Activated CD8-positive, alpha-beta memory T cell treated with anti-CD3 and anti-CD28 coated beads, Interleukin-2, amount 50 U/mL, for 4 hours (primary cell): ENCODE data around the gene ACOX1.

Experiments used
- DNase-seq: peaks from one replicate; pipeline ENCODE4 v3.0.0-alpha.2; 2020

The ACOX1 gene

DNA sequence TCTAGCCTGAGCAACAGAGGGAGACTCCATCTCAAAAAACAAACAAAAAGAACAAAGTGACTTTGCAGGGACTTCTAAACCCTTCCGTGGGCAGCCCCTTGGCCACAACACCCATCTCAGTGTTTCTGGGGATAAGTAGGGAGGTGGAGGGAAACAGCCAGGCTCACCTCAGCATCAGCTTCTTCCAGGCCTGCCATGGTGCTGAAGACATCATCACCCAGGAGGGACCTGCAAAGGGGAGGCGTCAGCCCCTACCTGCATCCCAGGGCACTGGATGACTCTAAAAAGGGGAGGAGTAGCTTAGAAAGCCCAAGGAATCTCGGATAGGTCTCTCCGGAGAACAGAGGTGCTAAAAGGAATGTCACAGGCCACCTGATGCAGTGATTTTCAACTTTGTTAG is 47.9 kb downstream of the ACOX1 start:
- DNase-seq: no peak

- DNase-seq: no peak
Observed at GRCh38 chr17:75927286-75927922, 51.6 kb downstream of the ACOX1 start.

DNA sequence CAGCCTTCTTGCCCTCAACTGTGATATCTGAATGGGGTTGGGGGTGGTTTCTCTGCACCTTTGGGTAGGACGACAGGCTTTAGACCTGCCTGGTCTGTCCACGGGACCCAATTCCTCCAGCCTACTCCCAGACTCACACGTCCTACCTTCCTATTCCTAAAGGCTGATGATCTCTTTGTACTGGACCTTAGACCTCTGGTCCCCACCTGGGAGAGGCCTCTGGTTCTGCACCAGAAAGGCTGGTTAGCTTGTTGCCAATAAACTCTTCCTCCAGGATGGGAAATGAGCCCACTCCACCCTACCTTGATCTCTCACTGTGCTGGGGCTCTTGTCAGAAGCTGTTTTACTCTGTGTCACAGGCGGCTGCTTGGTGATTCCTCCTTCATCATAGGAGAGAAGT is 52.5 kb downstream of the ACOX1 start:
- DNase-seq: no peak

DNA sequence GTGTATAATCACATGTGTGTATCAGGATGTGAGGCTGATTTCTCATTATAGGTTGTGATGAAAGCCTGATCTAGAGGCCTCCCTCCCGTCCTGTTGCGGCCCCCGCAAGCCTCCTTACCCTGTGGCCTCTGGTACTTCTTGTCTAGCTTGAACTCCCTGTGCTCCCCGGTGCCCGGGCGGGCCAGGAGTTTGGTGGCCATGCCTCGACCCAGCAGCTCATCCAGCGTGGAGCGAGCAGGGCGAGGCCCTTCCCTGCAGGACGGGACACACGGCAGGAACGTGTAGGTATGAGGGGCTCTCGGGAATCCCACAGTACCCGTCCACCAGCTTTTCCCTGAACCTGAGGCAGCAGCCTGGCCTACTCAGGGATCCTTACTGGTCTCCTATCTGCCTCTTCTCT is 53.1 kb downstream of the ACOX1 start:
- no peak for DNase-seq

DNA sequence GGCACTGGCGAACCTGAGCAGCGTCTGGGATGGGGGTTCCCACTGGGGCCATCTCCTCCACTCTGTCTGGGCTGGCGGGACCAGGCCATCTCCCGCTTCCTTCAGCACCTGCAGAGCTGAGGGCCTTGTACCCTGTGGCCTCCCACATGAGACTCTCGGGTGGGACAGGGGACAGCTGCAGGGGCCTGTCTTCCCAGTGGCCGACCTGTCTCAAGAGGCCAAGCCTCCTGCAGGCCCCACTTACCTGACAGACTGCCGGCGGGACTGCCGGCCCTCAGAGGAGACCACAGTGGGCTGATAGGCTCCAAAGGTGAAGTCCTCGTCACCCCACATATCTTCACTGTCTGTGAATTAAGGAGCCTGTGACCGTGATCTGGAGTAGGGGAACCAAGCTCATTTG is 53.9 kb downstream of the ACOX1 start:
- no peak for DNase-seq

GRCh38 chr17:75922963-75923874 is 55.7 kb downstream of the ACOX1 start:
- DNase-seq: no peak

DNA sequence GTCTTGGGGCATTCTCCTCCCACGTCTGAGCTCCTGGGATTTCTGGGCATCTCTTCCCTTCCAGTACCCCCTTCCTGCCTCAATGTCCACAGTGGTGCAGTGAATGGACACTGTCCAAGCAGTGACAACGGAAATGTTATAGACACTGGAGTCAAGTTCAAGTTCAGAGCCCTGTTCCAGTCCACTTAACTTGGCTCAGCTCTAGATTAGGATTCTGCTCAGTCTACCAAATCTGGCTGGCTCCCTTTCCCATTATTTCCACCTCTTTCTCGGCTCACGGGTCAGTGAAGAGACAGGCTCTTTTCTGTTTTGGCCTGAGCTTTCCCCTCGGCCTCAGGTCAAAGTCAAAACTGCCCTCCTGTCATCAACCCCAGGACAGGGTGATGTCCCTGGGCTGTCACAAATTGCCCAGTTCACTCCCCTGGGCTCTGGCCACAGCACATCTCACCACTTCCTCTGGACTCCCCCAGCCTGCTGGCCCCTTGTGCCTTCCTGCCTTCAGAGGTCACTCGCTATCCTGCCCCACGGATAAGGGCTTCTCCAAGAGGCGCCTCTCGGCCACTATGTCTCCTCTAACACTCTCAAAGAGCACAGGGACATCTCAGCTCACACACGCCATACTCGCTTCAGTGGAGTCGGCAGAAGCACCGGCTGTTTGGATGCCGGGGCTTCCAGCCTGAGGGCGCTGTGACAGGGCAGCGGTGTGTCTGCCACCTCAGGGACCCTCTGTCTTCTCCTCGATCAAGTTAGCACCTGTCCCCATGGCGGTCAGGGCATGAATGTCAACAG is 56.6 kb downstream of the ACOX1 start:
- no peak for DNase-seq

DNA sequence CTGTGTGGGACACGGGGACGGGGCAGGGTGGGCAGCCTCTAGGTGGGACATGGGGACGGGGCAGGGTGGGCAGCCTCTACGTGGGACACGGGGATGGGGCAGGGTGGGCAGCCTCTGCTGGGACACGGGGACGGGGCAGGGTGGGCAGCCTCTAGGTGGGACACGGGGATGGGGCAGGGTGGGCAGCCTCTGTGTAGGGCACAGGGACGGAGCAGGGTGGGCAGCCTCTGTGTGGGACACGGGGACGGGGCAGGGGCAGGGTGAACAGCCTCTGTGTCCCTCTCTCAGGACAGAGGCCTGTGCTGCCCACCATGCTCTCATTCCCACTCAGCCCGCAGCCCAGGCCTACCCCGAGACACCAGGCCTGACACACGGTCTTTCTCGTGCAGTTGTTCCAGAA is 57.4 kb downstream of the ACOX1 start:
- no peak for DNase-seq

GRCh38 chr17:75920045-75920560 is 58.9 kb downstream of the ACOX1 start:
- DNase-seq: no peak

- no peak for DNase-seq
Observed at GRCh38 chr17:75919611-75920010, 59.4 kb downstream of the ACOX1 start.

- DNase-seq: no peak
Observed at GRCh38 chr17:75917917-75918445, 61.0 kb downstream of the ACOX1 start.

GRCh38 chr17:75917141-75917916 is 61.6 kb downstream of the ACOX1 start:
- DNase-seq: no peak

DNA sequence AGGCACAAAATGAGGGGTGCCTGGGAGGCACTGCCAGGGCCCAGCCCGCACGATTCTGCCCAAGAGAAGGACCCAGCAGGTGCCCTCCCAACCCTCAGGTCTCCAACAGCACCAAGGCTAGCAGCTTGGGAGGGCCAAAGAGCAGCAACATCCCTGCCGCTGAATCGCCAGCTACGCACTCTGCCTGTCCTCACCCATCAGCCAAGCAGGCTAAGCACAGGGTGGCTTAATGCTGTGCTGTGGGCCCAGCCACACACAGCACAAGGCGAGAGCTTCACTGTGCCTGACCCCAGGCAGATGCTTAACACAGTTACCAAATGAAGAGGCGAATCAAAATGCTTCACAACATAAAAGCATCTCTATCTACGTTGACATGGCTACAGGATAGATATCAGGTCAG is 63.7 kb downstream of the ACOX1 start:
- DNase-seq: no peak

DNA sequence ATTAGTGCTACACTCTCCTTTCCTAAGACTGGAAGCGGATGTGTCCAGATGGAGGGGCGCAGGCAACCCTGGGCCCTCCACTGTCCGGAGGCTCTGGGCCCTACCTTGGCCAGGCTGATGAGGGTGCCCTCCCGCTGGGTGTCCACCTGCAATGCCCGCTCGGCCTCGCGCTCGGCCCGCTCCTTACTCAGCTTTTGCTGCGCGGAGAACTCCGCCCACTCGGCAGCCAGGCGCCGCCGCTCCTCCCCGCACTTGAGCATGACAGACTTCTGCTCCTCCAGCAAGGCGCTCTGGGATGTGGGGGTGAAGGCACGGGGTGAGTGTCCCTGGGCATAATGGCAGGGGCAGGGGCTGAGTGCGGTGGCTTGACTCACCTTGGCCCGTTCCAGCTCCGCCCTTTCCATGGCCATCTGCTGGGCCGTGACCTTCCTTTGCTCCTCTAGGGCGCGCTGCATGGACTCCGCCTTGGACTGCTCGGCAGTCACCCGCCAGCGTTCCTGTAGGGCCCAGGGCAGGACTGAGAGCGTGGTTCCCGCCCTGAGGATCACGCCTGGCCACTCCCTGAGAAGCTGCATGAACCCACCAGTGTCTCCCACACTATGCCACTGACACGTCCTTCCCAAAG is 64.2 kb downstream of the ACOX1 start:
- no peak for DNase-seq

GRCh38 chr17:75913537-75914210 is 65.3 kb downstream of the ACOX1 start:
- DNase-seq: no peak

DNA sequence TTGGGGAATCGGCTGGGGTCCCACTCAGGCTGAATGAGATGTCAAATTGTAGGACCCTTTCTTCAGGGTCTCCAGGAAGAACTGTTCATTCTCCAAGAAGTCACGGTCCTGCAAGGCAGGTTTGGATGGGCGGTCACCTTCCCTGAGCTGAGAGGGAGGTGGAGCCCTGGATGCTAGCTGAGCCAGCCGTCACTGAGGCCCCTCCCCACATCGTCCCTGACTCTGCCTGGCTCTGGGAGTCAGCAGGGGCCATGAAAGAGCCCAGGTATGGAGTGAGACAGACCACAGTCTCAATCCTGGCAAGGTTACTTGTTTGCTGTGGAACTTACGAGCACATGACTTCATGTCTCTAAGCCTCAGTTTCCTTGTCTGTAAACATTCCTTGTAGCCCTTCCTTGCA is 68.3 kb downstream of the ACOX1 start:
- DNase-seq: no peak

DNA sequence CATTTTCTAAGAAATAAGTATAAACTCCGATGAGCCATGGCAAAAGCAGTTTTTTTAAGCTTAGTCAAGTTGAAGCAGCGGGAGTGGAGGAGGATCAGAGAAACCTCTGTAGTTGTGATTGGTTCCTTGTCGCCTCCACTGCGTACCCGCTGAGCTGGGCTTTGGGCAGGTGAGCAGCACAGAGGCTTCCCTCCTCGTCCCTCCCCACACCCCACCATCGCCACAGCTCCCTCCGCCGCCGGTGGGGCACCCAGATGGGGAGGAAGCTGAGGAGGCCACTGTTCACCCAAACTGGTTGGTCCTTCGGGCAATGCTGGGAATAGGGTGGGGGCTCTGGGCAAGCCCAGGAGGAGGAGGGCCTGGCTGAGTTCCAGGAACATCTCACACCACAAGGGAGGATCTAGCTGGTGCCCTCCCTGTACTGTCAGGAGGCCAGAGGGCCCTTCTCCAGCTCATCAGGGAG is 69.1 kb downstream of the ACOX1 start:
- DNase-seq: no peak

GRCh38 chr17:75909051-75909811 is 69.7 kb downstream of the ACOX1 start:
- DNase-seq: no peak

- no peak for DNase-seq
Observed at GRCh38 chr17:75908201-75908600, 70.8 kb downstream of the ACOX1 start.

DNA sequence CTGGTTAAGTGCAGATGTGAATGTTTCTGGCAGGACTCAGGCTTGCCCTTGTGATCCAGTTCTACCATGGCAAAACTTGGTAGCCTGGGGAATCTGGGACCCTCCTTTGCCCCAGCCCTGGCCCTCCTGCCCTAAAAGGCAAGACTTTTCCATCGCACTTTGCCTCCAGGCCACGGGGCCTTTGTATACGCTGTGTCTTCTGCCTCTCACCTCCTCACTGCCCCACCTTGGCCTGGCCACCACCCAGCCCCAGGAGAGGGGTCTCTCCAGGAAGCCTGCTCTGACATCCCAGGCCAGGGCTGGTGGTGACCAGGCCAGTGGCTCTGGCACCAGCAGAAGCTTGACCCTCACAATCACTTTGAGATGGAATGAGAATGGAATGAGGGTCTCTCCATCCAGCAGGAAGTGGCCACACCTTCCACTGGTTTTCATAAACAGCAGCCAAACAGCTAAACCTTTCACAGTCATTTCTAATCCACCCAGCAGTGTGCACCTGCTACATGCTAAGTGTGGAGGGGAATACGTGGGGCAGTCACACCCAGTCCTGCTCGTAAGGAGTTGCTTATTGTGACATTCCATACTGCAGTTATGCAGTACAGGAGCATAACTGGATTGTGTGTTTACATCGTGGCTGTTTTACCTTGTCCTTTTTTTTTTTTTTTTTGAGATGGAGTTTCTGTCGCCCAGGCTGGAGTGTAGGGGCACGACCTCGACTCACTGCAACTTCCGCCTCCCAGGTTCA is 72.7 kb downstream of the ACOX1 start:
- DNase-seq: no peak
